Kidney (tissue), 14 donors: ENCODE results near the gene CCDC180. TPM values are rescaled to one million over a fixed set of nuclear protein-coding genes. Genes with fewer than 3 reads are reported as not detected.
A peak's percentile ranks its signal among the peaks of the same experiment; 100 is the strongest.

Experiments
- DNase-seq, 5 donors: peaks; one replicate each; pipeline ENCODE4 v3.0.0-alpha.2; 2013 to 2020
- FAIRE-seq: peaks from 2 replicates; lab custom pipeline; 2012; peaks lifted over from hg19 to GRCh38; lab: Jason Lieb, UNC
- H3K27ac ChIP-seq, 2 donors: one replicate each; pipeline ENCODE4 v1.7.0; 2013; ENCODE audit warnings: low read depth in 2 of 2, low read length in 2 of 2, inconsistent platforms in 1 of 2
- H3K27me3 ChIP-seq: one replicate; pipeline ENCODE4 v1.7.1; 2013; ENCODE audit warnings: low read length, inconsistent platforms; ENCODE audit not compliant: control insufficient read depth, insufficient read depth
- H3K36me3 ChIP-seq, 3 donors: one replicate each; pipeline versions ENCODE4 v1.7.0 to v1.7.1; 2013; ENCODE audit warnings: low read length in 3 of 3, control low read depth in 1 of 3, inconsistent platforms in 1 of 3; ENCODE audit not compliant: insufficient read depth in 3 of 3, control insufficient read depth in 2 of 3
- H3K4me1 ChIP-seq, 3 donors: one replicate each; pipeline versions ENCODE4 v1.7.0 to v1.7.1; 2013; ENCODE audit warnings: low read length in 3 of 3, inconsistent platforms in 1 of 3, low read depth in 1 of 3; ENCODE audit not compliant: control insufficient read depth in 2 of 3, insufficient read depth in 2 of 3
- H3K4me3 ChIP-seq, 3 donors: one replicate each; pipeline versions ENCODE4 v1.7.0 to v1.8.1; 2013; ENCODE audit warnings: low read length in 3 of 3, control low read depth in 1 of 3, inconsistent platforms in 1 of 3
- H3K9ac ChIP-seq, 3 donors: one replicate each; pipeline versions ENCODE4 v1.7.0 to v1.7.1; 2013; ENCODE audit warnings: low read length in 3 of 3, control low read depth in 1 of 3, inconsistent platforms in 1 of 3
- H3K9me3 ChIP-seq, 3 donors: one replicate each; pipeline versions ENCODE4 v1.7.0 to v1.7.1; 2013; ENCODE audit warnings: low read length in 3 of 3, control low read depth in 1 of 3, inconsistent platforms in 1 of 3; ENCODE audit not compliant: control insufficient read depth in 2 of 3, insufficient read depth in 1 of 3
- CTCF ChIP-seq: IDR thresholded peaks from 3 replicates; pipeline ENCODE4 v1.5.1; 2012; ENCODE audit warnings: mild to moderate bottlenecking, moderate library complexity, borderline replicate concordance; ENCODE audit not compliant: insufficient read depth; ENCODE audit errors: extremely low read depth
- intact Hi-C: fragments of 100-400 bp; cut with DNase I; formaldehyde crosslinking; loops from one replicate; pipeline ENCODE4 v1.11.1; 2022
- polyA plus RNA-seq: library from polyadenylated mRNA; stranded (reverse); fragments of 350-450 nt; fragmentation: Illumina TruSeq; extraction: RNeasy Lipid Tissue Mini Kit (QIAGEN cat#74804); gene quantifications from one replicate; pipeline ENCODE4 v1.2.3, GENCODE V29; 2014; ENCODE audit warnings: low read depth, low replicate concordance; ENCODE audit not compliant: insufficient read depth
- total RNA-seq: library from RNA; stranded (reverse); fragmentation: NEBNext Ultra II Directional; extraction: Animal tissue kit (Norgen Biotek cat#: 25700); gene quantifications from one replicate; pipeline ENCODE4 v1.2.1, GENCODE V29; 2021
- donor health status: control.
- donor health status: control.
- donor health status: control.
- donor health status: control.
- donor health status: control.
- donor health status: DM: yes; HTN: yes; CAD: no.
- donor health status: Normal renal cell carcinoma (clear cell type).

The CCDC180 gene
- total and polyA plus RNA-seq, 2 donors from 2014 or later = 3.8 to 8.8 TPM

- Histone ChIP-seq H3K9ac (no peak overlapping the region), H3K27me3 (no peaks in the 10 kb centered on the region), H3K36me3 (peaks cover 0 to 2% (median 0%) of the 10 kb centered on the region in 3 donors), H3K4me3 (no peak overlapping the region), H3K4me1 (peaks cover 0 to 11% (median 3%) of the 10 kb centered on the region in 3 donors), H3K27ac (no peak overlapping the region), H3K9me3 (no peaks in the 10 kb centered on the region)
- no peak for TF ChIP-seq CTCF
- intact Hi-C loops = no loop called here
- no peak for DNase-seq
- no peak for FAIRE-seq
Observed at GRCh38 chr9:97304586-97304985, 2.9 kb upstream of the CCDC180 start.

GRCh38 chr9:97305501-97306298, 1.8 kb upstream of the CCDC180 start:
- TF ChIP-seq CTCF = no peak
- intact Hi-C loops = no loop called here
- DNase-seq (no peak), FAIRE-seq (no peak)
- Histone ChIP-seq H3K9ac (no peak overlapping the region), H3K4me1 (peaks cover 0 to 11% (median 3%) of the 10 kb centered on the region in 3 donors), H3K4me3 (no peak overlapping the region), H3K27ac (no peak overlapping the region), H3K27me3 (no peaks in the 10 kb centered on the region), H3K36me3 (peaks cover 0 to 2% (median 0%) of the 10 kb centered on the region in 3 donors), H3K9me3 (no peaks in the 10 kb centered on the region)

GRCh38 chr9:97307091-97307490, 368 bp upstream of the CCDC180 start:
- intact Hi-C loops = no loop called here
- FAIRE-seq (no peak), DNase-seq (peak; percentile 91 to 97 (median 95))
- Histone ChIP-seq H3K4me3 (peak overlapping the region; percentile 23 to 72 (median 59)), H3K27ac (no peak overlapping the region), H3K4me1 (peaks cover 0 to 11% (median 3%) of the 10 kb centered on the region in 3 donors), H3K9me3 (no peaks in the 10 kb centered on the region), H3K36me3 (peaks cover 0 to 5% (median 0%) of the 10 kb centered on the region in 3 donors), H3K9ac (peak overlapping the region in 2 of 3 donors; percentile 37 to 49), H3K27me3 (no peaks in the 10 kb centered on the region)
- TF ChIP-seq CTCF = peak; percentile 22
